ENCODE measurements around the gene RNF150.
A peak's percentile ranks its signal among the peaks of the same experiment; 100 is the strongest.
"Not testable (repeated sequence)": the region's sequence is repeated elsewhere in the genome, so short reads cannot be mapped to it uniquely, and the experiment has no call there.

Gene RNF150

DNA sequence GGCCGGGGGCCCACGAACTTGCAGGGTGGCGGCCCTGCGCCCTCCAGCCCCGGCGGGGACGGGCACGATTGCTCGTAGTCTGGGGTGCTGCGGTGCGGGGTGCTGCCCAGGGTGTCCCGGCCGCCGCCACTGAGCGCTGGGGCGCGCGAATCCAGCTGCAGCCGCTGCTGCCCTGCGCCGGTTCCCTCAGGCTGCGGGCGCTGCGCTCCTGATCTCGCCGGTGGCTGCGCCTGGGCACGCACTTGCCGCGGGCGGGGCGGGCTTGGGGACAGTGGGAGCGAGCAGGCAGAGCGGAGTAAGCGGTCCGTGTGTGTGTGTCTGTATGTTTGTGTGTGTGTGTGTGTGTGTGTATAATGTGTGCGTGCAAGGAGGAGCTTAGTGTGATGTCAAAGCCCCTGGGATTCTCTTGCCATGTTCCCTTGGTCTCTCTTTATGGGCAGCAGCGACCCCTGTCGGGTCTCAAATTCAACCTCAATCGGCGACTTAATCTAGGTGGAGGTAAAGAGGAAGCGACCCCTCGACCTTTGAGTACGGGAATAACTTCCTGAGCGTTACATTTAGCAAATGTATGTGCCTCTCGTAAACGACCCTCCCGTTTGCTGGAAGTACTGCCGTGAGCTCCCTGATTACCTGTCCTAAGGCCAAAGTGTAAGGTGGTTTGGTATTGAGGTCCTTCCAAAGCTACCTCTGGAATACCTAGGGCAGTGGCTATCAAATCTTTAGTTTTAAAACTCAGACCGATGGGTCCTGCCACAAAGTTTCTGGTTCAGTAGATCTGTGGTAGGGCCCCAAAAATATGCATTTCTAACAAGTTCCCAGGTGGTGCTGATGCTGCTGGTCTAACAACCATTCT, at the start of gene RNF150:
RNF150 (minus strand) TSS at position 324 of the 853 bp plus-strand sequence.
- DNase-seq (ENCODE audit: insufficient read length, low spot score) (peak; percentile 83), FAIRE-seq (peak; percentile 93)

DNA sequence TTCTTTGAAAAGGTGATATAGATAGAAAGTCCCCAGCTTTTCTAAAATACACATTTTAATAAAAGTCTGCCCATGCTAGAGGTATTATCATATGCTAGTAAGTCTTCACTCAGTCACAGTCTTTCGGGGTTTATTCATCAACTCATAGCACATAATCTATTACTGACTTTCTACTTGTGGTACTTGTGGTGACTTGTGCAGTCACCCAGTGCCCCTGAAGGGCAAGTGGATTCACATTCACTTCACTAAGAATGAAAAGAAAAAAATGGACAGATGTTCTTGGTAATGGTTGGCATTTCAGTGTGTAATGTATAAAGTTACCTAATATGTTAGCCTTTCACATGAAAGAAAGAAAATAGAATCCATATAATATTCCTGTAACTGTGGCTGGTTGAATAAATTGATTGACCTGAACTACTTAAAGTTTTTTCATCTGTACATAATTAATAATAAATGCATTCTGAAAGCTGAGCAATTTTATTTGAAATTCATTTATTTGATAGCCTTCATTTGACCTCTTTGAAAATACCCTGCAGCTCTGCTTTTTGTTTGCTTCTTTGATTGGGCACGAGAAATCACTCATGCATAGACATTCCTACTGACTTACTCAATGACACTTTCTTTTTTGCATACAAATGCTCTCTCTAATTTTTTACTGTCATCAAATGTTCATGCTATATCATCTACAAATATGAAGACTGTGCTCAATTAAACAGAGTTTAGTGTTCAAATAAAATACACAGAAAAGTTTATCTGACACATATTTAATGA, 47.9 kb upstream of the RNF150 start:
- FAIRE-seq (no peak), DNase-seq (ENCODE audit: insufficient read length, low spot score) (no peak)

DNA sequence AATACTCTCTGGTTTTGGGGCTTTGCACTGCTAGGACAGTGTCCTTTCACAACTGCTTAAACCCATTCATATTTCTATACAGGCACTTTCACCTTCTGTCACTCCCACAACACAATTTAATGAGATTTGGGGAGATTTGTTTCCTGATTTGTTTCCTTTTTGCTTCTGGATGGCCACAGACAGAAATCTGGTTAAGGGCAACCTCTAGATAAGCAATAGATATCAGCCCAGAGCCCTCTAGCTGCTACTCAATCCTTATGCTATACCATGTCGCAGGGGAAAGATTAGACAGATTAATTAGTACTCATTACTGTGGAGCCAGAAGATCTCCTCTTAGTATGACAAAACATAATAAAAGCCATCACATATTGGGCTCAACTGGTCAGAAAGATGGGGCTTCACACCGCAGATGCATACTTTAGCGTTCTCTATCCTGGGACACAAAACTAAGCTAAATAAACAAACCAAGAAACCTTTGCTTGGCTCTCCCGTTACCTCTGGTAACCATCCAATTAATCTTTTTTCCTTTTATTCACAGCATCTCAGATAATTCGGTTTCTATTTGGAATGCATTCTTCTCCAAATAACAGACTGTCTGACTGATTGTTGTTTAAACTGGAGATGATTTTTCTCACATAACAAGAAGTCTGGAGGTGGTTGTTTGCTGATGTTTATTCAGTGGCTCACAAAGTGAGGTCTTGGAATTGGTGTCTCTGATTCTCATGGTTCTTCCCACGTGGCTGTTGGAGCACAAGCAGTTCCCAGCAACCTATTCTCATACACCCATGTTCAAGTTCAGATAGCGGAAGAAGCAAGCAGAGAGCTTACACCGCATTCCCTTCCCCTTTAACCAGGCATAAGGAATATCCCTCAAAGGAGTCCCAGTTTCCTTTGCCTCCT, 46.5 kb upstream of the RNF150 start:
- no peak for DNase-seq (ENCODE audit: insufficient read length, low spot score)
- FAIRE-seq, result no peak

DNA sequence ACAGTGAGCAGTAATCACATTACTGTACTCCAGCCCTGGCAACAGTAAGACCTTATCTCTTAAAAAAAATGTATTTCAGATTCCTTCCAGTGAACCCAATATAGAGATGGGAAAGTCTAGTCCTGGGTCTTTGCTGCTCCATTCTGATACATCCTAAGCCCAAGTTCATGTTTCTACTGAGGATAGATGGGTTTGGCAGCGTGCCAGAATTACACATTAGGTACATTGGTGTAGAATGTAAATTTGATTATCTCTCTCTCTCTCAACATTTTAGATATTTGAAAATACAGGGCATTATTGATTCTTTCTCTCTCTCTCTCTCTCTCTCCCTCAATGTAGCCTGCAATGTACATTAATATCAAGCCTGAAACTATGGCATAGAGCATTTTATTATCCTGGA, 43.9 kb upstream of the RNF150 start:
- DNase-seq (ENCODE audit: insufficient read length, low spot score) (no peak), FAIRE-seq (no peak)

DNA sequence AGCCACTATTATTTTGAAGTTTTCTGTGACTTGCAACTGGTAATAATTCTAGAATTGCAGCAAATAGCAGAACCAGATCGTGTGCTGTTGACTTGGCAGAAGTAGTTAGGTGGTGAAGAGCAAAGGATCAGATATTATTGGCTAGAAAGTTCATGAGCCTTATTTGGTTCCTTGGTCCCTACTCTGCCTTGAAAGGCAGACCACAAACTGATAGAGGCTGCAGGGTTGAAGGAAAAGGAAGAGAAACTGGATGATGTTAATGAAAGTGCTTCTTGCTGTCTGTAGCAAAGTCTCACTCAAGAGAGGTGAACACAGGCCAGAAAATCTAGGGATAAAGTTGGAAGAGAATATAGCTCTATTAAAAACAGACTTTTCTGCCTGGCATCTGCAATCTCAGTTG, 41.2 kb upstream of the RNF150 start:
- FAIRE-seq (no peak), DNase-seq (ENCODE audit: insufficient read length, low spot score) (no peak)

DNA sequence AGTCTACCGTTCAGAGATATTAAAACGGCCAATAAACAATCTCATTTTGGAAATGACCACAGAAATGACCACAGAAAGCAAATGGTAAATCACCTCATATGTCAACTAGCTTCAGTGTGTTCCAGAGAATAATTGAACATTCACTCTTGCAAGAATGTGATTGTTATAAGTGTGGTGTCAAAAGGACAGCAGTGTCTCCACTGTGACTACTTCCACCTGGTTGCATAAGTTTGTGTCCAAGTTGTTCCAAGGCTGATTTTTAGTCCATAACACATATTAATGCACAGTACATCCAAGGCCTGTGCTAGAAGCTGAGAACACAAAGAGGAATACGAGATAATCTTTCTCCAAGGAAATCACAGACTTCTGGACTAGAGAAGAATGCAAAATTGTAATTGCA, 37.4 kb upstream of the RNF150 start:
- no peak for DNase-seq (ENCODE audit: insufficient read length, low spot score)
- FAIRE-seq, result no peak

DNA sequence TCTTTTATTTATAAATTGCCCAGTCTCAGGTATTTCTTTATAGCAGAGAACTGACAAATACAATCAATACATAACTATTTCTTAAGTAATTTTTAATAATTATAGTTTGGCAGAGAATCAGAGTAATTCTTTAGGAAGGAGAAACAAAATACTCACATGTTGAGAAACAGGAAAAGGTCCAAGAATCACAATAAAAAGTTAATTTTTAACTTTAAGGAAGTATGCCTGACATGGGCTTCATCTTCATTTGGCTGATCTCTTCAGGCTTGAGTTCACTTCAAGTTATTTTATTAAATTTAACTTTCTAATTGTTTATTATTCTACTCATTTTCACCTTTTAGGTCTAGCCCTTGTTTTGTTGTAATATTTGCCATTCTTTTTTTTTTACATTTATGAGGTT, 36.1 kb upstream of the RNF150 start:
- DNase-seq (ENCODE audit: insufficient read length, low spot score), result no peak
- no peak for FAIRE-seq

DNA sequence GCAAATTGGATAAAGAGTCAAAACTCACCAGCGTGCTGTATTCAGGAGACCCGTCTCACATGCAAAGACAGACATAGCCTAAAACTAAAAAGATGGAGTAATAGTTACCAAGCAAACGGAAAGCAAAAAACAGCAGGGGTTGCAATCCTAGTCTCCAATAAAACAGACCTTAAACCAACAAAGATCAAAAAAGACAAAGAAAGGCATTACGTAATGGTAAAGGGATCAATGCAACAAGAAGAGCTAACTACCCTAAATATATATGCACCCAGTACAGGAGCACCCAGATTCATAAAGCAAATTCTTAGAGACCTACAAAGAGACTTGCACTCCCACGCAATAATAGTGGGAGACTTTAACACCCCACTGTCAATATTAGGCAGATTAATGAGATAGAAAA, 31.7 kb upstream of the RNF150 start:
- not testable (repeated sequence) for FAIRE-seq; DNase-seq (ENCODE audit: insufficient read length, low spot score)

DNA sequence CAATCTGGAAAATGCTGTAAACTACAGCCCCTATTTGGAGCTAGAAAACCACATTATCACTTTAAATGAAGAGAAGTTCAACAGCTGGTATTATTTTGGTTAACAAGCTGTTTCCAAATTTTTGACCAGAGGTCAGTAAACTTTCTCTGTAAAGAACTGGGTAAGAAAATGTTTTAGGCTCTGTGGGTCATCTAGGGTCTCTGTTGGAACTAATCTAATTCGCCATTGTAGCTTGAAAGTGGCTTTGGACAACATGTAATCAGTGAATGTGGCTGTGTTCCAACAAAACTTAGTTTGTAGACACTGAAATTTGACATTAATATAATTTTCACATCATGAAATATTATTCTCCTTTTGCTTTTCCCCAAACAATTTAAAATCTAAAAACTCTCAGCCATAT, 25.8 kb upstream of the RNF150 start:
- no peak for FAIRE-seq

DNA sequence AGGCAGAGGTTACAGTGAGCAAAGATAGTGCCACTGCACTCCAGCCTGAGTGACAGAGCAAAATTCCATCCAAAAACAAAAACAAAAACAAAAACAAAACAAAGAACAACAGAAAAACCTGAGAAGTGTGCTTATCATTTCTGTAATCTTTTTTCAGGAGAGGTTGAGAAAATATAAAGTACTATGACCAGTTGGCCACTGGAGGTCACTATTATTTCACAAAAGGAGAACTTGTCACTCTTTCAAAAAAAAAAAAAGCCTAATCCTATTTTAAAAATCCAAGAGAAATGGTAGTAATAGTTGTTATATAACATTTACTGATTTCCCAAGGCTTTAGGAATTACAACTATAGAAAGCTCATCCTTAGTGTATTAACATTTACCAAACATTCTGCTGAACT, 24.9 kb upstream of the RNF150 start:
- no peak for FAIRE-seq
- DNase-seq (ENCODE audit: insufficient read length, low spot score), result peak; percentile 32

More for the DNA sequence above, 25.8 kb upstream of the RNF150 start:
- DNase-seq (ENCODE audit: insufficient read length, low spot score), result no peak

DNA sequence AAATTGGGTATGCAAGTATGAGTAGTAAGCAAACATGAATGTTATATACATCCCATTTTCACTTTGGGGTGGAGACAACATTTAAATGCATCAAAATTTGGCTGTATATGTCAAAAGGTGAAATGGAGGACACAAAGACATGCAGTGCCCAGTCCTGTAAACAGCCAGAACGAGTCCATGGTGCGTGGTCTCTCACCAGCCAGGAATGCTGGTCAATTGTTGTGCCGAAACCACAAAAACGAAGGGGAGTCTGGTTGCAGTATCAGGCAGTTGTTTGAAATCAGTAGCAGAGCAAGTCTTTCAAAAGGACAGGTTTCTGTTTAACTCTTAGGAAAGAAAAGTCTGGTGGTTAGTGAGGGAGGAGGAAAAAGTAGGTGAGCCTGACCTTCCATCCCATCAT, 22.3 kb upstream of the RNF150 start:
- DNase-seq (ENCODE audit: insufficient read length, low spot score) (no peak), FAIRE-seq (no peak)

DNA sequence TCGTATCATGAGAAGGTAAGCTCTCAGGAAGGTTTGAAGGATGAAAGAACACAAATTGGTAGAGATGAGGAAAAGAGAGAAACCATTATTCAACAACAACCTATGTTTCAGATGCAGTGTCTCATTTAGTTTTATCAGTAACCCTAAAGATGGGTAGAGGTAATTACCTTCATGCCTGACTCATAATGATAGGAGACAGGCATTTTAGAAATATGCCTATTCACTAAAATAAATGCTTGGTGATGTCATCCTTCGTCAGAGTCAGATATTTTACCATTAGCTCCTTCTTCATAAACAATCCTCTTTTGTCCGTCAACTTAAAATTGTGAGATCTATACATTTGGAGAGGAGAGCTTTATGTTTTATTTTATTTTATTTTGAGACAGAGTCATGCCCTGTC, 21.5 kb upstream of the RNF150 start:
- DNase-seq (ENCODE audit: insufficient read length, low spot score) (no peak), FAIRE-seq (no peak)

DNA sequence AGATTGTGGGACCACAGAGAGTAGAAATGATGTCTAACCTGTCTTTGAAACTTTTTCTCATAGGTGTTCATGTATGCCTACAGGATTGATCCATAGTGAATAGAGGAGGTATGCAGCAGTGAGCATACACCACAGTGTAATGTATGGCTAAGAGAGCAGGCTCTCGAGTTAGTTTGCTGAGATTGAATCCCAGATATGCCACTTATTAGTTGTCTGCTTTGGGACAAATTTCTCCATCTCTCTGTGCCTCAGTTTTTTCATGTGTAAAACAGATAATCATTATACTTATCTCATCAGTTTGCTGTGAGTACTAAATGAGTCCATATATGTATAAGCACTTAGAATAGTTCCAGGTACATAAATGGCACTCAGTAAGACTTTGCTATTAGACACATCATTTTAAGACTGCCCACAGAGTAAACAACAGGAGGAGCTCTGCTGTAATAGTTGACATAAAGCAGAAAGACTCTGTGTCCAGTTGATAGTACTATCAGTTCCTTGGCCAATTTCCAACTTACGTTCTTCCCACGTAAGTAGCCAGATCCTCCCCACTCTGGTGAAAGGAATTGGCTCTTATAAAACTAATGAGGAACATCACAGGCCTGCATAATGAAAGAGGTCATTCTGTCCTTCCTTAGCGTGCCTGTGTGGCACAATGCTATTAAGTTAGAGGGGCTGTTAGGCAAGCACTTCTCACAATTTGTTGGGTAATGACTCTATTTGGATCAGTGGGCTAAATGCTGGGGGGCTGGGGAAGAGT, 20.7 kb upstream of the RNF150 start:
- FAIRE-seq (no peak), DNase-seq (ENCODE audit: insufficient read length, low spot score) (no peak)

DNA sequence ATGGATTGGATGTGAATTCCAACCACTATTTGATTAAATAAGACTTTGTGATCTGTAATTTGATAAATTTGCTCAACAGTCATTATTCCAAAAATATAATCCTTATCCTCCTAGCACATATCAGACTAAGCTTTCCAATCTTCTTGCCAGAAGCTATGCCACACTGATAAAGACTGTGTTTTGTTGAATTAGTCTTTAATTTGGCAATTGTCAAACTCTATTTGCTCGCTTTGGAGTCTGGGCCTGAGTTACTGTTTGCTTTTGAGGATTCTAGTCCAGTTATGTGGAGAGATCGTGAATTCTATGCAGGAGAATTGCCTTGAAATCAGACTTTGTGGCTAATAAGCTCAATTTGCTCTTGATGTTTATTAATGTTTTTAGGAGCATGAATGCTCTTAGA, 10.9 kb upstream of the RNF150 start:
- FAIRE-seq, result no peak
- DNase-seq (ENCODE audit: insufficient read length, low spot score), result no peak

DNA sequence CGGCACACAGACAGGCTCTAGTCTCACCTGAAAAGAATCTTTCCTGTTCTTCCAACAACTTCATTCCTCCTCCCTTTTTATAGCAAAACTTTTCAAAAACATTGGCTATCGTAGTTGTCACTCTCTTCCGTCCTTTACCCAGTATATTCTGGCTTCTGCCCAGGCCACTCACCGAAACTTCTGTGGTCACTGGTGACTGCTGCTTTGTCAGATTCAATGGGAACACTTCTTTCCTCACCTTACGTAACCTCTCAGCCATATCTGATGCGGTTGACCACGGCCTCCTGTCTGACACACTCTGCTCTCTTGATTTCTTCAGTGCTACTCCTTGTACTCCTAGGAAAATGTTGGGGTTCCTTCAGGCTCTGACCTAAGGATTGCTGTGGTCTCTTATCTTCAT, 9.2 kb upstream of the RNF150 start:
- DNase-seq (ENCODE audit: insufficient read length, low spot score), result no peak
- no peak for FAIRE-seq

DNA sequence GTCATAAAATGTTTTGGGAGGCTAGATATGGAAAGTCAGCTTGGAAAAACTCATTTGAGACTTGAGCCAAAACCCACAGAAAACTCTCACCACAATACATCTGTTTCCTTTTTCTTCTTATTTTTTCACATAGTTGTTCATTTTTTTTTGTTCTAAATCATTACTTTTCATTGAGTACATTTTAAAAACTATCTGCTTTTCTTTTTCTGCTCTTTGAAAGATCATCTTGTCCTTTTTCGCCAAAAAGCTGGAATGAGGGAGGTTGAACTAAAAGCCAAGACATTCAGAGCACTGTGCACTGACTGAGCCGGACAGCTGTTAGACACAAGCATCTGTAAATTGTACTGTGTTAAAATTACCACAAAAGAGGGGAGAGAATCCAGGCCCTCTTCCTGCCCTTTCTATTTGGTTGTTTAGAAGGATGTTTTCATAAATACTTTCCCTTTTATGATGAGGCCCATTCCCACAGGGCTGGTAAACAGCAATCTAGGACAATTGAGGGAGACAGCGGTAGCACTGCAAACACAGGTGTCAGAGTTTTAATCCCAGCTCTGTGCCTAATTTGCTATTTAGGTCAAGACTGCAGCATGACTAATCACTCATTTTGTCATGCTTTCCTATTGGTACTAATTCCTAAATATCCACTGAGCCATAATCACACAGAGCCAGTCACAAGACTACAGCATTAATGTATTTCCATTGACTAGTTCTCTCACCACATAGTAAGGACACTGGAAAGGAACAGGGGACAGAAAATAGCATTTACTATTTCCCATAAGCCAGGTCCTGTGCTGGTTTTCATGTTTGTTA, 7.3 kb upstream of the RNF150 start:
- no peak for FAIRE-seq
- no peak for DNase-seq (ENCODE audit: insufficient read length, low spot score)

DNA sequence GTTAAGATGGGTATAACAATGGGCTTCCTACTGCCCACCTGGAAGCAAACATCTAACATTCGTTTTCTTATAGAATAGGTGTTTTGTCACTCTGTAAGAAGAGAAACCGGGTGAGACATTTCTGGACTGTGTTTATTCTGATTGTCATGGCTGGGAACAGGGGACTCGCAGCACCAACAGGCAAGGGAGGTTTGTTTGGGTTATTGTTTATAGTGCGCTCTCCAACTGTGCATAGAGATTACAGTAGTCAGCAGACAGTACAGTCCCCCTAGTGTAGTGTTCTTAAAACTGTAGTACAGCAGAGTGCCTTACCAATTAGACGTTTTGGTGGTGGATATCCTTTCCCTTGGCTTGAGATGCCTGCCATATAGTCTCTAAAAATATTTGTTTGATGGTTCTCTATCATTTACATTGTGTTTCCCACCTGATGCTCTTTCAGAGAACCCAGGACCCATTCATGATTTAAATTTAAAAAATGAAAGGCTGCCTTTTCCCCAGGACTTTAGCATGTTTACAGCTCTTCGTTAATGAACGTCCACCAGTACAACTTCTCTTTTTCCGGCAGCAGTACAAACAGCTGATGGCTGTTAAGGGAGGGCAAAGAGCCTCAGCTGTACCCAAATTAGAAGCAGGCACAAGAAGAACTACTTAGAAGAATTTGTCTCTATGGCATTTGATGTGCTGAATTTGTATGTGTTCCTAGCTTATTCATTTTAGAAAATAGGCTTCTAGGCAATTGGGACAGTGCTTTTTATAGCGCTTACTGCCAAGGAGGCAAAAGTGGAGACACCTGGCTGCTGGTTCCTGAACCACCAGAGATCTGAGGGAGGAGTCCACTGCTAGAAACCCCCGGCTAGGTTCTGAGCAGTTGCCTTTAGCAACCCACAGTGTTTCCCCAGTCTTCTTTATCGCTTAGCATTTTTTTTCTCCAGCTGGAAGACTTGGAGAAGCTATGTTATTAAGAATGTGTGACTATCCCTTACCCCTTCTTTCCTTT, 1.0 kb upstream of the RNF150 start:
- peak; percentile 28 for FAIRE-seq
- DNase-seq (ENCODE audit: insufficient read length, low spot score), result peak; percentile 21

DNA sequence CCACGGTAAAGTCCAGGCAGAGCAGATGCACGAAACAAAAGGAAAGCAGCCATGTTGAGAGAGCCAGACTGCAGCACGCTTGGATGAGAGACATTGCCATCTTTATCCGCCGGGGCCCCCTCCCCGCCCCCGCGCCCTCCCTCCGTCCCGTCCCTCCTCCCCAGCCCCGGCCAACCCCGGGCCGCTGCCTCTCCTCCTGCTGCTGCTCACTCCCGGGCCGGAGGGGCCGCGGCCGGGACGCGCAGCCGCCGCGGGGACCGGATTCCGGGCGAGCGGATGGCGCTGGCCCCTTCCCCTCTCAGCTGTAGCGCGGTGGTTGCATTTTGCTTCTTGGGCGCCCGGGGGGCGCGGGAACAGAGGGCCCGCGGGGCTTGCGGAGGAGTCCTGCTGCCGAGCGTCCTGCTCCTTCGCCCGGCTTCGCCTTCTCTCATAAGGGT, 542 bp downstream of the RNF150 start:
- DNase-seq (ENCODE audit: insufficient read length, low spot score) (peak; percentile 45), FAIRE-seq (no peak)

All from HTR-8/SVneo (cell line).